CD4-positive, alpha-beta memory T cell (primary cell): ENCODE measurements around the gene FIZ1. TPM values are rescaled to one million over a fixed set of nuclear protein-coding genes. Genes with fewer than 3 reads are reported as not detected.

Source experiments
- CTCF ChIA-PET: fragments of 350-600 bp; sonication (Branson Sonifier 250); formaldehyde crosslinking; loops from one replicate; lab custom pipeline; 2021; ENCODE audit warnings: inconsistent platforms; ENCODE audit not compliant: partially characterized antibody; lab: Charles Lee
- POLR2A ChIA-PET: fragments of 350-600 bp; sonication (Branson Sonifier 250); formaldehyde crosslinking; loops from one replicate; lab custom pipeline; 2021; ENCODE audit not compliant: partially characterized antibody; lab: Charles Lee
- DNase-seq, 5 donors: peaks; one replicate each; pipeline versions ENCODE4 v3.0.0 to v3.0.0-alpha.2; 2020 to 2022; ENCODE audit warnings: mixed read lengths in 1 of 5
- H3K27ac ChIP-seq: one replicate; pipeline ENCODE4 v1.7.0; 2013; ENCODE audit warnings: low read depth, low read length
- H3K27me3 ChIP-seq: 2 replicates; pipeline ENCODE4 v1.7.0; 2013; ENCODE audit warnings: mild to moderate bottlenecking, low read length, moderate library complexity; ENCODE audit not compliant: insufficient read depth
- H3K36me3 ChIP-seq: 2 replicates; pipeline ENCODE4 v1.7.0; 2013; ENCODE audit warnings: mild to moderate bottlenecking, low read length, moderate library complexity; ENCODE audit not compliant: insufficient read depth
- H3K4me1 ChIP-seq: 2 replicates; pipeline ENCODE4 v1.7.0; 2013; ENCODE audit warnings: mild to moderate bottlenecking, low read length, moderate library complexity; ENCODE audit not compliant: insufficient read depth
- H3K4me3 ChIP-seq, 2 donors: one replicate each; pipeline ENCODE4 v1.7.0; 2013; ENCODE audit warnings: low read length in 2 of 2, mild to moderate bottlenecking in 1 of 2
- H3K9me3 ChIP-seq, 2 donors: one replicate each; pipeline ENCODE4 v1.7.0; 2013; ENCODE audit warnings: low read length in 2 of 2, control low read depth in 1 of 2; ENCODE audit not compliant: control insufficient read depth in 1 of 2
- H3K27ac Mint-ChIP-seq, 7 donors: one replicate each; pipeline ENCODE4 v1.8.0; 2020 to 2021; ENCODE audit warnings: mixed read lengths in 7 of 7, mild to moderate bottlenecking in 6 of 7, inconsistent platforms in 3 of 7, moderate library complexity in 3 of 7
- H3K27me3 Mint-ChIP-seq, 2 donors: one replicate each; pipeline ENCODE4 v1.8.0; 2020 to 2021; ENCODE audit warnings: mixed read lengths in 2 of 2
- H3K36me3 Mint-ChIP-seq, 2 donors: one replicate each; pipeline ENCODE4 v1.8.0; 2020 to 2021; ENCODE audit warnings: mixed read lengths in 2 of 2, inconsistent platforms in 1 of 2, mild to moderate bottlenecking in 1 of 2
- H3K4me1 Mint-ChIP-seq, 4 donors: one replicate each; pipeline ENCODE4 v1.8.0; 2020 to 2021; ENCODE audit warnings: mixed read lengths in 4 of 4, mild to moderate bottlenecking in 1 of 4
- H3K4me3 Mint-ChIP-seq, 8 donors: one replicate each; pipeline ENCODE4 v1.8.0; 2020 to 2021; ENCODE audit warnings: mixed read lengths in 8 of 8, mild to moderate bottlenecking in 7 of 8, moderate library complexity in 6 of 8, inconsistent platforms in 3 of 8
- H3K9me3 Mint-ChIP-seq, 8 donors: one replicate each; pipeline ENCODE4 v1.8.0; 2020 to 2021; ENCODE audit warnings: mixed read lengths in 8 of 8, mild to moderate bottlenecking in 5 of 8, inconsistent platforms in 3 of 8, moderate library complexity in 1 of 8
- intact Hi-C: fragments of 100-400 bp; cut with micrococcal nuclease; formaldehyde crosslinking; loops from one replicate; pipeline ENCODE4 v1.15.1; 2023
- polyA plus RNA-seq, 2 donors: library from polyadenylated mRNA; unstranded; fragments of 300-500 nt; fragmentation: Illumina TruSeq; gene quantifications; one replicate each; pipeline ENCODE4 v1.2.3, GENCODE V29; 2021
- total RNA-seq, 2 experiments: library from RNA; stranded (reverse); gene quantifications; one replicate each; pipeline ENCODE4 v1.2.3, GENCODE V29; 2021

The FIZ1 gene
- total RNA-seq (10 to 100 TPM; 20.8 to 26.4 TPM), polyA plus RNA-seq (1 to 10 TPM in 1 of 2 donors, under 1 TPM in 1; 0.99 to 5.3 TPM)

DNA sequence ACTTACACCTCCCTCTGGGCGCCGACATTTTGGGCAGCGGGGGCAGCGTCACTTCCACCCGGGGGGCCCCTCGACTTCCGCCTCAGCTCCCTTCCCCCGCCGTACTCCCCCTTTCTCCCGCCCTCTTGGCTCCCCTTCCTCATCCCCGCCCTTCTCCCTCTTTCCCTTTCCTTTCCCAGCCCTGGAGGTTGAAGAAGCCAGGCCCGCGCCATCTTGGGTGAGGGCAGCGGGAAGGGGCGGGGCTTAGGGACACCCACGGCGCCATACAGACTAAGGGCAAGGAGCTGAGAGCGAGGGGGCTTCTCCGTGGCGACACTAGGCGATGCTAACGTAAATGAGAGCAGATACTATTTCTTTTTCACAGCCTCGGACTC lies at the start of gene FIZ1:
FIZ1 (minus strand) TSS at position 50 of the 374 bp plus-strand sequence. CDS start 1,652 bp downstream, outside the sequence.
- CTCF ChIA-PET, result interaction anchor here (0.6 to 5.0 kb wide), 5 partner anchors 26 to 132 kb away, joined by 3 to 24 read pairs (median 5); partner anchors contain the start of gene ZNF784
- H3K4me3 Mint-ChIP-seq, result peak within 1 kb of the TSS; percentile 98 to 100 (median 98)
- H3K4me1 Mint-ChIP-seq, result peaks cover 20 to 36% (median 22%) of the 10 kb centered on the region in 4 donors

DNA sequence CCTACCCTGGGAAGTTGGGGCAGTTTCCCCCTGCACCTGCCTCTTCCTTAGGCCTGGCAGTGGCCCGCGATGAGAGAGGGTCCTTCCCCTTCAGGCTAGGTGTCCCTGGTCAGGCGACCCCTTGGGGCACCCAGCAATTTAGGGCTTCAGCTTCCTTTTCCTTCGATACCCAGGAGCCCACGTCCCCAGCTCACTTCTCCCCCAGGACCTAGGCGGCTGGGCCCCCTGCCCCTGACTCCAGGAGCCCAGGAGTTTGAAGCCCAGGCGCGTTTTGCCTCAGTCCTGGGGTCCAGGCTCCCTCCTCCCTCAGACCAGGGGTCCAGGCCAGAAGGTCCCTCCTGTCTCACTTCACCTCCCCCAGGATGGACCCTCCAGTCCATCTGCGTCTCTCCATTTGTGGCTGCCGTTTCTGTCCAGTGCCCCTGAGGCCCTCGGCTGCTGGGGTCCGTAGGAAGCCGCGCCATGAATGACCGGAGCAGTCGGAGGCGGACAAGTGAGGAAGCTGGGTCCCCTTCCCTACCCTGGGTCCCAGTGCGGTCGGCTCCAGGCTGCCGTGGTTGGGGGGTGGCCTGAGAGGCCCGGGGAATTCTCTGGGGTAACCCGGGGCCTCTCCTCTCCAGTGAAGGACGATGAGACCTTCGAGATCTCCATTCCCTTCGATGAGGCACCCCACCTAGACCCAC lies 49.4 kb upstream of the FIZ1 start:
- peaks cover 4 to 12% of the 10 kb centered on the region in 2 donors for H3K36me3 Mint-ChIP-seq
- Histone ChIP-seq H3K4me1 (peaks cover 37% of the 10 kb centered on the region), H3K36me3 (peaks cover 7% of the 10 kb centered on the region), H3K9me3 (no peaks in the 10 kb centered on the region), H3K27ac (peak overlapping the region; percentile 49), H3K4me3 (peak overlapping the region in 1 of 2 donors; percentile 52), H3K27me3 (no peaks in the 10 kb centered on the region)
- CTCF ChIA-PET, result interaction anchor here (1.4 kb wide), 1 partner anchor 16 kb away, joined by 5 read pairs; no protein-coding TSS in a partner anchor
- POLR2A ChIA-PET, result interaction anchor here (1.1 to 1.7 kb wide), 5 partner anchors 10 to 172 kb away, joined by 3 to 9 read pairs (median 4); partner anchors contain the start of gene ZNF628
- no peaks in the 10 kb centered on the region for H3K27me3 Mint-ChIP-seq
- peak in 1 of 5 donors; percentile 34 for DNase-seq
- peaks cover 0 to 2% (median 0%) of the 10 kb centered on the region in 8 donors for H3K9me3 Mint-ChIP-seq
- H3K4me1 Mint-ChIP-seq, result peaks cover 10 to 41% (median 21%) of the 10 kb centered on the region in 4 donors
- peak overlapping the region in 3 of 7 donors; percentile 8 to 35 (median 27) for H3K27ac Mint-ChIP-seq
- intact Hi-C loops, result no loop called here
- peak overlapping the region; percentile 52 to 80 (median 58) for H3K4me3 Mint-ChIP-seq

More for the DNA sequence above, at the start of gene FIZ1:
- POLR2A ChIA-PET, result interaction anchor here (0.6 to 4.7 kb wide), 30 partner anchors 10 to 1411 kb away, joined by 3 to 95 read pairs (median 6); partner anchors contain the start of genes CCDC106, HSPBP1, ISOC2 and KMT5C
- peaks cover 36 to 40% of the 10 kb centered on the region in 2 donors for H3K36me3 Mint-ChIP-seq
- H3K9me3 Mint-ChIP-seq, result no peaks in the 10 kb centered on the region
- H3K27ac Mint-ChIP-seq, result peak within 1 kb of the TSS; percentile 96 to 100 (median 99)
- H3K27me3 Mint-ChIP-seq, result no peaks in the 10 kb centered on the region
- H3K4me1 ChIP-seq, result peaks cover 26% of the 10 kb centered on the region
- peak within 1 kb of the TSS; percentile 93 to 99 for H3K4me3 ChIP-seq
- H3K36me3 ChIP-seq, result peaks cover 8% of the 10 kb centered on the region
- intact Hi-C loops, result loop anchor here (1.0 to 2.0 kb wide), 9 partner anchors 12 to 519 kb away; partner anchors contain the start of genes EPN1, PPP6R1, ZNF579 and ZNF628
- H3K9me3 ChIP-seq, result no peaks in the 10 kb centered on the region
- DNase-seq, result peak; percentile 96 to 98 (median 97)
- H3K27me3 ChIP-seq, result no peaks in the 10 kb centered on the region
- H3K27ac ChIP-seq, result peak within 1 kb of the TSS; percentile 89

- DNase-seq, result peak in 4 of 5 donors; percentile 38 to 56 (median 44)
- Histone ChIP-seq H3K27ac (peak within 1 kb of the TSS; percentile 49), H3K4me3 (peak within 1 kb of the TSS; percentile 42 to 52), H3K4me1 (peaks cover 31% of the 10 kb centered on the region), H3K36me3 (peaks cover 7% of the 10 kb centered on the region), H3K27me3 (no peaks in the 10 kb centered on the region), H3K9me3 (no peaks in the 10 kb centered on the region)
- H3K27ac Mint-ChIP-seq, result peak within 1 kb of the TSS in 4 of 7 donors; percentile 31 to 55 (median 38)
- intact Hi-C loops, result no loop called here
- no peaks in the 10 kb centered on the region for H3K27me3 Mint-ChIP-seq
- ChIA-PET POLR2A (interaction anchor here (1.0 to 2.1 kb wide), 7 partner anchors 9 to 171 kb away, joined by 3 to 9 read pairs (median 4); partner anchors contain the start of genes FIZ1, ZNF524, ZNF628 and ZNF784), CTCF (interaction anchor here (1.9 to 4.1 kb wide), 2 partner anchors 11 to 16 kb away, joined by 9 to 36 read pairs; no protein-coding TSS in a partner anchor)
- H3K9me3 Mint-ChIP-seq, result peaks cover 0 to 1% (median 0%) of the 10 kb centered on the region in 8 donors
- H3K4me1 Mint-ChIP-seq, result peaks cover 15 to 45% (median 26%) of the 10 kb centered on the region in 4 donors
- peaks cover 4 to 13% of the 10 kb centered on the region in 2 donors for H3K36me3 Mint-ChIP-seq
- peak within 1 kb of the TSS; percentile 63 to 83 (median 74) for H3K4me3 Mint-ChIP-seq
Observed at GRCh38 chr19:55647732-55648584, 48.6 kb upstream of the FIZ1 start, which contains the start of gene CCDC106. Gene CCDC106 (plus strand): TSS chr19:55648212. CDS start chr19:55649047, 835 bp downstream.

GRCh38 chr19:55646889-55647731 lies 47.8 kb upstream of the FIZ1 start:
- H3K4me1 ChIP-seq, result peaks cover 33% of the 10 kb centered on the region
- Mint-ChIP-seq H3K9me3 (peaks cover 0 to 1% (median 0%) of the 10 kb centered on the region in 8 donors), H3K27me3 (no peaks in the 10 kb centered on the region), H3K4me3 (peak overlapping the region; percentile 63 to 83 (median 74)), H3K4me1 (peaks cover 16 to 48% (median 29%) of the 10 kb centered on the region in 4 donors), H3K36me3 (peaks cover 4 to 13% of the 10 kb centered on the region in 2 donors), H3K27ac (peak overlapping the region in 3 of 7 donors; percentile 31 to 55 (median 42))
- no peak for DNase-seq
- peak overlapping the region; percentile 49 for H3K27ac ChIP-seq
- peaks cover 7% of the 10 kb centered on the region for H3K36me3 ChIP-seq
- ChIA-PET POLR2A (interaction anchor here (1.0 to 2.1 kb wide), 6 partner anchors 10 to 47 kb away, joined by 3 to 9 read pairs (median 5); partner anchors contain the start of genes FIZ1, ZNF524 and ZNF784), CTCF (interaction anchor here (0.9 to 4.1 kb wide), 5 partner anchors 10 to 179 kb away, joined by 4 to 36 read pairs (median 6); no protein-coding TSS in a partner anchor)
- intact Hi-C loops, result no loop called here
- no peaks in the 10 kb centered on the region for H3K9me3 ChIP-seq
- no peaks in the 10 kb centered on the region for H3K27me3 ChIP-seq
- H3K4me3 ChIP-seq, result peak overlapping the region in 1 of 2 donors; percentile 52

- Histone ChIP-seq H3K27ac (no peak overlapping the region), H3K36me3 (peaks cover 7% of the 10 kb centered on the region), H3K27me3 (no peaks in the 10 kb centered on the region), H3K9me3 (no peaks in the 10 kb centered on the region), H3K4me1 (peaks cover 45% of the 10 kb centered on the region), H3K4me3 (no peak overlapping the region)
- Mint-ChIP-seq H3K4me1 (peaks cover 23 to 59% (median 38%) of the 10 kb centered on the region in 4 donors), H3K36me3 (peaks cover 4 to 13% of the 10 kb centered on the region in 2 donors), H3K27ac (peak overlapping the region in 4 of 7 donors; percentile 50 to 71 (median 62)), H3K9me3 (peaks cover 0 to 1% (median 0%) of the 10 kb centered on the region in 8 donors), H3K4me3 (peak overlapping the region in 7 of 8 donors; percentile 51 to 70 (median 60)), H3K27me3 (no peaks in the 10 kb centered on the region)
- intact Hi-C loops, result no loop called here
- no peak for DNase-seq
- ChIA-PET CTCF (interaction anchor here (1.6 to 4.1 kb wide), 3 partner anchors 13 to 178 kb away, joined by 5 to 36 read pairs (median 6); no protein-coding TSS in a partner anchor), POLR2A (interaction anchor here (3.7 to 4.0 kb wide), 2 partner anchors 9 to 12 kb away, joined by 51 to 84 read pairs; partner anchors contain the start of gene U2AF2)
Observed at GRCh38 chr19:55645512-55645881, 46.2 kb upstream of the FIZ1 start.
